GM18517 (cell line): ENCODE measurements around the gene COX15.
"Not testable (repeated sequence)": the region's sequence is repeated elsewhere in the genome, so short reads cannot be mapped to it uniquely, and the experiment has no call there.

Source experiments
- ATAC-seq: cut with Tn5 transposase; IDR thresholded peaks from one replicate; pipeline ENCODE4 v1.9.1; 2021; ENCODE audit warnings: mild to moderate bottlenecking, moderate library complexity; ENCODE audit not compliant: unreplicated experiment

The COX15 gene

GRCh38 chr10:99732033-99732842, at the start of gene COX15, which contains the start of gene CUTC:
TSS of gene COX15 (minus strand) at chr10:99732127. CDS start at chr10:99732049, 78 bp downstream.
TSS of gene CUTC (plus strand) at chr10:99732234. CDS start at chr10:99732349, 115 bp downstream.
- ATAC-seq, result peak; percentile 66

- ATAC-seq, result no peak
Observed at GRCh38 chr10:99779335-99779734, 47.4 kb upstream of the COX15 start.

GRCh38 chr10:99777918-99778714, 46.2 kb upstream of the COX15 start:
- no peak for ATAC-seq

GRCh38 chr10:99775850-99776249, 43.9 kb upstream of the COX15 start:
- ATAC-seq, result no peak

GRCh38 chr10:99770408-99771045, 38.6 kb upstream of the COX15 start:
- no peak for ATAC-seq

GRCh38 chr10:99769706-99770105, 37.8 kb upstream of the COX15 start:
- ATAC-seq, result no peak

GRCh38 chr10:99768556-99768955, 36.6 kb upstream of the COX15 start:
- no peak for ATAC-seq

- ATAC-seq, result no peak
Observed at GRCh38 chr10:99767901-99768300, 36.0 kb upstream of the COX15 start.

- ATAC-seq, result no peak
Observed at GRCh38 chr10:99766302-99766681, 34.4 kb upstream of the COX15 start.

- no peak for ATAC-seq
Observed at GRCh38 chr10:99765672-99766301, 33.9 kb upstream of the COX15 start.

GRCh38 chr10:99761365-99761764, 29.4 kb upstream of the COX15 start:
- ATAC-seq, result no peak

GRCh38 chr10:99760321-99760720, 28.4 kb upstream of the COX15 start:
- no peak for ATAC-seq

- no peak for ATAC-seq
Observed at GRCh38 chr10:99758211-99758891, 26.4 kb upstream of the COX15 start.

GRCh38 chr10:99756159-99756558, 24.2 kb upstream of the COX15 start:
- no peak for ATAC-seq

GRCh38 chr10:99754670-99755069, 22.7 kb upstream of the COX15 start:
- ATAC-seq, result no peak

GRCh38 chr10:99750641-99751040, 18.7 kb upstream of the COX15 start:
- no peak for ATAC-seq

- no peak for ATAC-seq
Observed at GRCh38 chr10:99748823-99749451, 17.0 kb upstream of the COX15 start.

- ATAC-seq, result not testable (repeated sequence)
Observed at GRCh38 chr10:99746166-99746565, 14.2 kb upstream of the COX15 start.

GRCh38 chr10:99743841-99744240, 11.9 kb upstream of the COX15 start:
- no peak for ATAC-seq

GRCh38 chr10:99742701-99743100, 10.8 kb upstream of the COX15 start:
- no peak for ATAC-seq
